Stomach (tissue), 9 donors: ENCODE results near the gene HSPB6. TPM values are rescaled to one million over a fixed set of nuclear protein-coding genes. Genes with fewer than 3 reads are reported as not detected.

Source experiments
- DNase-seq, 2 donors: peaks; one replicate each; pipeline versions ENCODE4 v3.0.0 to v3.0.0-alpha.2; 2013 to 2019
- H3K27ac ChIP-seq, 5 donors: fragments of 200-600 bp in 4 of 5; sonication (generic) in 4 of 5; one replicate each; pipeline ENCODE4 v1.5.1; 2013 to 2019; ENCODE audit warnings: mild to moderate bottlenecking in 1 of 5, moderate library complexity in 1 of 5
- H3K27me3 ChIP-seq, 3 donors: fragments of 200-600 bp; sonication (generic); one replicate each; pipeline ENCODE4 v1.5.1; 2017 to 2019; ENCODE audit warnings: mixed run types in 1 of 3
- H3K36me3 ChIP-seq, 4 donors: fragments of 200-600 bp; sonication (generic); 1 replicate in 3 of 4; 2 replicates in 1 of 4; pipeline ENCODE4 v1.5.1; 2016 to 2019
- H3K4me1 ChIP-seq, 4 donors: fragments of 200-600 bp; sonication (generic); one replicate each; pipeline ENCODE4 v1.5.1; 2016 to 2019
- H3K4me3 ChIP-seq, 4 donors: fragments of 200-600 bp; sonication (generic) in 3 of 4; one replicate each; pipeline ENCODE4 v1.5.1; 2016 to 2019; ENCODE audit warnings: mild to moderate bottlenecking in 1 of 4
- H3K9me3 ChIP-seq, 4 donors: fragments of 200-600 bp; sonication (generic); one replicate each; pipeline ENCODE4 v1.5.1; 2016 to 2019
- EP300 ChIP-seq: sonication (generic); formaldehyde crosslinking; IDR thresholded peaks from one replicate; pipeline ENCODE4 v1.6.1; 2017; ENCODE audit warnings: antibody characterized with exemption
- POLR2A ChIP-seq, 4 donors: fragments of 450-650 bp; IDR thresholded peaks; one replicate each; pipeline ENCODE4 v1.6.1; 2016; ENCODE audit warnings: antibody characterized with exemption in 4 of 4, control low read depth in 2 of 4, mild to moderate bottlenecking in 1 of 4, moderate library complexity in 1 of 4
- POLR2AphosphoS5 ChIP-seq, 3 donors: sonication (generic); formaldehyde crosslinking; IDR thresholded peaks; one replicate each; pipeline ENCODE4 v1.6.1; 2016; ENCODE audit warnings: antibody characterized with exemption in 3 of 3
- WGBS, 5 donors: extraction: QIAGEN DNeasy Blood & Tissue Kit in 3 of 5; methylation state at CpG; one replicate each; pipeline versions ENCODE4 v1.1.5 to v1.1.7; 2013 to 2018; 5-methylcytosine and 5-hydroxymethylcytosine counted together
- intact Hi-C: fragments of 100-400 bp; cut with DNase I; formaldehyde crosslinking; loops from one replicate; pipeline ENCODE4 v1.15.1; 2023; ENCODE audit warnings: low total_unique reads
- polyA plus RNA-seq, 3 donors: library from polyadenylated mRNA; stranded (reverse); fragments of 200-250 nt; gene quantifications; one replicate each; pipeline ENCODE4 v1.2.3, GENCODE V29; 2013
- total RNA-seq, 5 donors: library from RNA; depleted of rRNA; stranded (reverse); fragments of >200 nt; gene quantifications; one replicate each; pipeline versions ENCODE4 v1.1.0 to v1.2.3, GENCODE V29; 2014 to 2016
- TF ChIP-seq, protein P1 (sequence below), 7 experiments: fragments of 450-650 bp in 4 of 7; fragments of 200-600 bp in 3 of 7; sonication (generic) in 3 of 7; IDR thresholded peaks; one replicate each; pipeline ENCODE4 v1.5.1; 2016 to 2019; ENCODE audit warnings: antibody characterized with exemption in 7 of 7, control low read depth in 2 of 7, mild to moderate bottlenecking in 1 of 7
- donor health status: healthy with polysubstance abuse.
- donor health status: Bipolar disorder and iron deficiency.
- donor health status: healthy.

The HSPB6 gene
- total and polyA plus RNA-seq, 8 donors: 25.0 to 492 (median 81.0) TPM

- peak; percentile 32 to 59 for DNase-seq
- H3K27ac ChIP-seq: peak overlapping the region; percentile 75 to 95 (median 87)
- no peaks in the 10 kb centered on the region for H3K9me3 ChIP-seq
- 0 to 2% (median 1%) methylated on average over 23 to 42 of the region's 42 CpGs for WGBS, 5 donors
- peak overlapping the region; percentile 93 to 99 (median 96) for H3K4me3 ChIP-seq
- peaks cover 30 to 41% (median 40%) of the 10 kb centered on the region in 4 donors for H3K36me3 ChIP-seq
- H3K4me1 ChIP-seq: peaks cover 25 to 57% (median 46%) of the 10 kb centered on the region in 4 donors
- intact Hi-C loops: loop anchor here (10.0 kb wide), 1 partner anchor 174 kb away; the partner anchor contains the start of gene TMEM147
- H3K27me3 ChIP-seq: no peaks in the 10 kb centered on the region
- TF ChIP-seq EP300: no peak
- no peak for TF ChIP-seq POLR2AphosphoS5 (IDR thresholded peaks at IDR 0.05)
- no peak for TF ChIP-seq POLR2A (IDR thresholded peaks at IDR 0.05)
- TF ChIP-seq, protein P1, sequence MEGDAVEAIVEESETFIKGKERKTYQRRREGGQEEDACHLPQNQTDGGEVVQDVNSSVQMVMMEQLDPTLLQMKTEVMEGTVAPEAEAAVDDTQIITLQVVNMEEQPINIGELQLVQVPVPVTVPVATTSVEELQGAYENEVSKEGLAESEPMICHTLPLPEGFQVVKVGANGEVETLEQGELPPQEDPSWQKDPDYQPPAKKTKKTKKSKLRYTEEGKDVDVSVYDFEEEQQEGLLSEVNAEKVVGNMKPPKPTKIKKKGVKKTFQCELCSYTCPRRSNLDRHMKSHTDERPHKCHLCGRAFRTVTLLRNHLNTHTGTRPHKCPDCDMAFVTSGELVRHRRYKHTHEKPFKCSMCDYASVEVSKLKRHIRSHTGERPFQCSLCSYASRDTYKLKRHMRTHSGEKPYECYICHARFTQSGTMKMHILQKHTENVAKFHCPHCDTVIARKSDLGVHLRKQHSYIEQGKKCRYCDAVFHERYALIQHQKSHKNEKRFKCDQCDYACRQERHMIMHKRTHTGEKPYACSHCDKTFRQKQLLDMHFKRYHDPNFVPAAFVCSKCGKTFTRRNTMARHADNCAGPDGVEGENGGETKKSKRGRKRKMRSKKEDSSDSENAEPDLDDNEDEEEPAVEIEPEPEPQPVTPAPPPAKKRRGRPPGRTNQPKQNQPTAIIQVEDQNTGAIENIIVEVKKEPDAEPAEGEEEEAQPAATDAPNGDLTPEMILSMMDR (IDR thresholded peaks at IDR 0.05): no peak
Observed at GRCh38 chr19:35718345-35719041, 38.3 kb downstream of the HSPB6 start.

GRCh38 chr19:35717665-35718344, 39.0 kb downstream of the HSPB6 start, which contains the start of gene KMT2B:
TSS of gene KMT2B (plus strand) at chr19:35718003. CDS start at chr19:35718019, 16 bp downstream.
- no peak for TF ChIP-seq EP300
- peak in 1 of 3 donors; percentile 0 for TF ChIP-seq POLR2AphosphoS5 (IDR thresholded peaks at IDR 0.05)
- peaks cover 25 to 57% (median 46%) of the 10 kb centered on the region in 4 donors for H3K4me1 ChIP-seq
- H3K9me3 ChIP-seq: no peaks in the 10 kb centered on the region
- H3K4me3 ChIP-seq: peak within 1 kb of the TSS; percentile 93 to 99 (median 96)
- intact Hi-C loops: loop anchor here (10.0 kb wide), 1 partner anchor 173 kb away; the partner anchor contains the start of gene TMEM147
- no peaks in the 10 kb centered on the region for H3K27me3 ChIP-seq
- WGBS, 5 donors: 0 to 1% (median 1%) methylated on average over 1 to 100 of the region's 109 CpGs
- peak in 1 of 2 donors; percentile 96 for DNase-seq
- H3K36me3 ChIP-seq: peaks cover 23 to 34% (median 33%) of the 10 kb centered on the region in 4 donors
- peak within 1 kb of the TSS; percentile 87 to 95 (median 94) for H3K27ac ChIP-seq

GRCh38 chr19:35716801-35717664, 39.8 kb downstream of the HSPB6 start:
- TF ChIP-seq POLR2A (IDR thresholded peaks at IDR 0.05): no peak
- TF ChIP-seq, protein P1 (IDR thresholded peaks at IDR 0.05): peak in 5 of 7 experiments; percentile 71 to 96 (median 85)
- peak in 2 of 3 donors; percentile 20 to 62 for TF ChIP-seq POLR2AphosphoS5 (IDR thresholded peaks at IDR 0.05)
- TF ChIP-seq EP300: no peak
- WGBS, 5 donors: 0 to 2% (median 0%) methylated on average over 8 to 77 of the region's 77 CpGs
- intact Hi-C loops: loop anchor here (10.0 kb wide), 1 partner anchor 172 kb away; the partner anchor contains the start of gene TMEM147
- H3K4me3 ChIP-seq: peak overlapping the region; percentile 93 to 98 (median 95)
- no peaks in the 10 kb centered on the region for H3K9me3 ChIP-seq
- peaks cover 15 to 26% (median 25%) of the 10 kb centered on the region in 4 donors for H3K36me3 ChIP-seq
- H3K27me3 ChIP-seq: no peaks in the 10 kb centered on the region
- peak; percentile 87 to 99 for DNase-seq
- H3K4me1 ChIP-seq: peaks cover 25 to 54% (median 43%) of the 10 kb centered on the region in 4 donors
- H3K27ac ChIP-seq: peak overlapping the region; percentile 84 to 95 (median 94)

GRCh38 chr19:35715981-35716800, 40.6 kb downstream of the HSPB6 start:
- TF ChIP-seq EP300 (no peak), POLR2AphosphoS5 (IDR thresholded peaks at IDR 0.05) (no peak)
- Histone ChIP-seq H3K27me3 (no peaks in the 10 kb centered on the region), H3K9me3 (no peaks in the 10 kb centered on the region), H3K36me3 (peaks cover 7 to 18% (median 17%) of the 10 kb centered on the region in 4 donors), H3K4me3 (peak overlapping the region; percentile 93 to 98 (median 95)), H3K4me1 (peaks cover 25 to 45% (median 39%) of the 10 kb centered on the region in 4 donors), H3K27ac (peak overlapping the region; percentile 84 to 95 (median 94))
- intact Hi-C loops: loop anchor here (10.0 kb wide), 1 partner anchor 171 kb away; the partner anchor contains the start of gene TMEM147
- DNase-seq: peak; percentile 66 to 80
- 1 to 5% (median 2%) methylated on average over 45 to 52 of the region's 52 CpGs for WGBS, 5 donors
